HG03108 (cell line): ENCODE data around the gene RHBDF2.
A peak's percentile ranks its signal among the peaks of the same experiment; 100 is the strongest.

Experiments used
- ATAC-seq: cut with Tn5 transposase; IDR thresholded peaks from one replicate; pipeline ENCODE4 v1.9.1; 2021; ENCODE audit warnings: moderate library complexity; ENCODE audit not compliant: unreplicated experiment

Gene RHBDF2

GRCh38 chr17:76502341-76503211 lies 1.4 kb upstream of the RHBDF2 start:
- ATAC-seq: no peak

- ATAC-seq: no peak
Observed at GRCh38 chr17:76501827-76502307, 644 bp upstream of the RHBDF2 start.

GRCh38 chr17:76500747-76501017 lies 541 bp downstream of the RHBDF2 start:
- ATAC-seq: no peak

GRCh38 chr17:76500074-76500746 lies 1.0 kb downstream of the RHBDF2 start:
- ATAC-seq: no peak

- ATAC-seq: no peak
Observed at GRCh38 chr17:76499267-76499667, 2.0 kb downstream of the RHBDF2 start.

- no peak for ATAC-seq
Observed at GRCh38 chr17:76498876-76499251, 2.4 kb downstream of the RHBDF2 start.

- ATAC-seq: no peak
Observed at GRCh38 chr17:76497979-76498875, 3.0 kb downstream of the RHBDF2 start.

GRCh38 chr17:76497699-76497978 lies 3.6 kb downstream of the RHBDF2 start:
- no peak for ATAC-seq

GRCh38 chr17:76496464-76496863 lies 4.8 kb downstream of the RHBDF2 start:
- ATAC-seq: no peak

- ATAC-seq: no peak
Observed at GRCh38 chr17:76495663-76496400, 5.4 kb downstream of the RHBDF2 start.

- ATAC-seq: no peak
Observed at GRCh38 chr17:76493505-76494167, 7.6 kb downstream of the RHBDF2 start.

GRCh38 chr17:76492989-76493501 lies 8.2 kb downstream of the RHBDF2 start:
- ATAC-seq: peak; percentile 37

- ATAC-seq: peak; percentile 45
Observed at GRCh38 chr17:76492123-76492988, 8.9 kb downstream of the RHBDF2 start.

GRCh38 chr17:76491271-76492122 lies 9.7 kb downstream of the RHBDF2 start:
- ATAC-seq: peak; percentile 2

- ATAC-seq: no peak
Observed at GRCh38 chr17:76490112-76490710, 11.0 kb downstream of the RHBDF2 start.

GRCh38 chr17:76487451-76488192 lies 13.6 kb downstream of the RHBDF2 start:
- no peak for ATAC-seq

- ATAC-seq: no peak
Observed at GRCh38 chr17:76485569-76485968, 15.7 kb downstream of the RHBDF2 start.
